ENCODE data around the gene DEDD2.

The DEDD2 gene

DNA sequence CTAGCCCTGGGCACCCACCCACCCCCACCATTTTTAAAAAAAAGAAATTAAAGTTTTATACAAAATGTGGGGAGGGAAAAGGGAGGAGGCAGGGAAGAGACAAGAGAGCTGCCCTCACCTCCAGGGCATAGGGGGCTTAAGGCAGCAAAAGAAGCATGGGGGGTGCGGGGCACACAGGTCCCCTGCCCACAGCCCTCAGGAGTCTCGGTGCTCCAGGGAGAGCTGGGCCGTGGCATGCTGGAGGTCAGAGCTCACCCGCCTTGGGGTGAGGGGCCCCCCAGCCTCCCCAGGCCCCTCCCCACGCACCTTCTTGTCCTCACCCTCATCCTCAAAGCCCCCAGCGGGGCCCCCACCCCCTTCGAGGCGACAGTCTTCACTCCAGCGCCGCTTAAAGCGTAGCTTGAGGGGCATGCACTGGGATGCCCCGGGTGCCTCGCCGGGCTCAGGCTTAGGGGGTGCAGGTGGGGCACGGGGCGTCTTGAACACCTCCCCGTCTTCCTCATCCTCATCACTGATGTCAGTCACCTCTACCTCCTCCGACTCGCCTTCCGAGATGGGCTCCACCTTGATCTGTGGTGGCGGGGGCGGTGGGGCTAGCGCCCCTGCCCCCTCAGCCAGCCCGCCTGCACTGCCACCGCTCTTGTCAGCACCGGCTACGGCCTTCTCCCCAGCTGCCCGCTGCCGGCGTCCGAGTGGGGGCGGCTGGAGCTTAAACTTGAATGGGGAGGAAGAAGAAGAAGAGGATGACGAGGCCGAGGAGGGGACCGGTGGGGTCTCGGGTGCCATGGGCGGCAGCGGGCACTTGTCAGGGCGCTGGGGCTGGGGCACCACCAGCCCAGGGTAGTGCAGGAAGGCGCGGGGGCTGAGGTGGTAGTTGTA is 31.0 kb upstream of the DEDD2 start:
- no peak for DNase-seq (ENCODE audit: low read depth in 2 of 2)

DNA sequence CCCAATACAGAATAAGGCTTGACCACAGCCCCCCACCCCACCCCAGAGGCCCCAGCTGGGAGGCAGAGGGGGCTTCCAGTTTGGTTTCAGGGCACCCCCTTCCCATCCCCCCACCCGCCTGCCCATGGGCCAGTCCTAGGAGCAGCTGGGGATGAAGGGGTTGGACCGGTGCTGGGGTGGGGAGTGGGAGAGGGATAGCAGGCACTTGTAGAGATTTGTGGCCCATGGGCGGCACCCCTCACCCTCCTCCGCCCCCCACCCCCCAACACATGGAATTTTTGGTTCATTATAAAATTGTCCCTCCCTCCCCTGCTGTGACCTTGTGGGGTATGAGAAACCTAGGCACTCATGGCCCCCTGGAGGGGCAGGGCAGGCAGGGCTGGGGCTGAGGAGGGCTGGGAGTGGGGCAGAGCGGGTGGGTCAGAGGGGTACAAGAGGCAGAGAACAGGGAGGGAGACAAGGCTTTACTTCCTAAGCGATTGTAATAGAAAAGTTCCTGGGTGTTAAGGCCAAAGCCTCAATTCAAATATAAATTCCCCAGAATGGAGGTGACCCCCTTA is 30.2 kb upstream of the DEDD2 start:
- no peak for DNase-seq (ENCODE audit: low read depth in 2 of 2)

DNA sequence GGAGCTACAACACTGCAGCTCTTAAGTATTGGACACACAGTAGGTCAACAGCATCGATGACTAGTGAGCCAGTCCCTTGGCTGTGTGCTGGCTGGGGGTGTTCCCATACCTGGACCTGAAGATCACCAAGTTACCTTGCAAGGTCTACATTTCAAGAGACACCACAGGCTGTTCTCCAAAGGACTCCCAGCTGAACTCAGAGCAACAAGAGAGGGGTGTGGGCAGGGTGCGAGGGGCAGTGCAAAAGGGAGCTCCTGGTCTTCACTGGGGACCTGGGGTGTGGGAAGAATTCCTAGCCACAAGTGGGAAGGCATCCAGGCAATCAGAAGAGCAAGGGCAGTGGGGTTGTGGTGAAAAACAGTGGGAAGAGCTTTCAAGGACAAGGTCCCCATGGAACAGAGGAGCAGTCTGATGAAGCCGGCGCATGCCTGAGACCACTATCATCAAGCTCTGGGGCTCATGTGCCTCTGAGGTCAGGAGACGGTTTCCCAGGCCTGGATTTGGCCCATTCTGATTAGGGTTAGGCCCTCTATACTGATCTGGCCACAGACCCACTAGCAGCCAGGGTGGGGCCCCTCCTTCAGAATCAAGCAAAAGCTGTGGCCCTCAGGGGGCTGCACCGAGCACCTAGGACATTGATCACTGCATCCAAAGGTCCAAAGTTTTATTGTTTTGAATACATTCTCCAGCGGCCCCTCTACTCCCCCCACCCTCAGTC is 29.6 kb upstream of the DEDD2 start:
- no peak for DNase-seq (ENCODE audit: low read depth in 2 of 2)

DNA sequence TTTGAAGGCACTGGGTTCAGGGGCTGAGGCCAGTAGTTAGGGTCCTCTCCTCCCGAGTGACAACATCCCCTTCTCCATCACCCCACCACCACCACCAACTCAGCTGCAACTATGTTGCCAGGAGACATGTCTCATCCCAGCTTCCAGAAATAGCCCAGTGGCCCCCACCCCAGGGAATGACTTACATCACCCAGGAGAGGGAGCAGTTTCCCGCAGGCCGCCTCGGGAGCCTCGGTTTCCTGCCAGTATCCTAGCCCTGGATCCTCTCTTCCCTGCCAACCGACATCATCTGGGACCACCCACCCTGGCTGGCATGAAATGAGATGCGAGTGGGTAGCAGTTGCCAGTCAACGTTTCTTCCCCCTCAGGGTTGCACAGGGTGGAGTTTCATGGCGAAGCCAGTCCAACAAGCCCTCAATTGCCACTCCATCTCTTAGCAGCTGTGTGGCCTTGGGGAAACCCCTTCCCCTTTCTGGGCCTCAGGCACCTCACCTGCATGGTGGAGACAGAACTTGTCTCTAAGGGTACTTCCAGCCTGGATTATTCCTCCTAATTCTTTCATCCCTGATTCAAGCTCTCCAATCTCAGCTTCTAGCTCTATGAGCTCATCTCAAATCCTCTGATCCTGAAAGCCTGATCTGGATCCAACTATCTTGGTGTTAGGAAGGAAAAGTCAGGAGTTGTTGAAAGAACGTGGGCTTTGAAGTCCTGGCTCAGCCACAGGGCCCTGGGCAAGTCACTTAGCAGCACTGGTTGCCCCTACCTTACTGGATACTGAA is 28.9 kb upstream of the DEDD2 start:
- no peak for DNase-seq (ENCODE audit: low read depth in 2 of 2)

DNA sequence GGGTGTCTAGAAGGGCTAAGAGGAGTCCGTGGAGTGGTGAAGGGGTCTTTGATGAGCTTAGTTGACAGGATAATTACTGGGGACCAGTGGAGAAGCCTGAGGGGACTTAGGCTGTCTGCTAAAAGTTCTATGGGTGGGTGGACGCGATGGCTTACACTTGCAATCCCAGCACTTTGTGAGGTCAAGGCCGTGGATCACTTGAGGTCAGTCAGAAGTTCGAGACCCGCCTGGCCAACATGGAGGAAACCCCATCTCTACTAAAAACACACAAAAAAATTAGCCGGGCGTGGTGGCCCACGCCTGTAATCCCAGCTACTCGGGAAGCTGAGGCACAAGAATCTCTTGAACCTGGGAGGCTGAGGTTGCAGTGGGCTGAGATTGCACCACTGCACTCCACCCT is 27.8 kb upstream of the DEDD2 start:
- DNase-seq (ENCODE audit: low read depth in 2 of 2): no peak

DNA sequence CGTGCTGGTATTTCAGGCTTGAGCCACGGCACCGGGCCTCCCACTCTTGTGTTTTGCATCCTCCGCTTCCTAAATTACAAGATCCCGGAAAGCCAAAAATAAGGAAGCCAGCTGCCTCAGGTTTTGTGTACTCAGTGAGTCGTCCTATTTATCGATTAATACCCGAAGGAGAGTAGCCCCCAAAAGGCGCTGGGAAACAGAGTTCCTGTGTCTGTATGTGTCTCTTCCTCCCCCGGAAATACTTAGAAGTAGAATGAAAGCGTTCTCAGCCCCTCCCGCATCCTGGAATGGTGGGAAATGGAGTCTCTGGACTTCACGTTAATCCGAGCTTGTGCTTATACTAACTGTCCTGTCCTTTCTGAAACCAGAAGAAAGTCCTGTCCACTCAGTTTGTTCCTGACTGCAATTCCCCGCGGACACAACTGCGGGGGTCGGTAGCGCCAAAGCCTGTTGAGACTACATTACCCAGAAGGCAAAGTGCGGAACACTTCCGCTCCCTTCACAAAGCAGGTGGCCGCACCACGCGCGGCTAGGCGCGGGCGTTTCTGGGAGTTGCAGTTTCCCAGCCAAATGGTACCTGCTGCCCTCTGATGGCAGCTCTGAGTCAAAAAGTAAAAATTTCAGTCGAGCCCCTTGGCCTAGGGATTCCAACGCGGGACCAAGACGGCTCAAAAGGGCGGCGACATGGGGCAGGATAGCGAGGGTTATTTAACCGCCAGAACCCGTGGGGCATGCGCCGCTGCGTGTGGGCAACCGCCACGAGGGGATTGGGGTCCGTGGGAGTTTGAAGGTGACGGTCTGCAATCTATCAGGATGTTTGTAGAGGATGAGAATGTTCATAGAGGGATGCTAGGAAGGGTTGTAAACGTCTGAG is 27.1 kb upstream of the DEDD2 start:
- peak; percentile 69 to 77 for DNase-seq (ENCODE audit: low read depth in 2 of 2)

DNA sequence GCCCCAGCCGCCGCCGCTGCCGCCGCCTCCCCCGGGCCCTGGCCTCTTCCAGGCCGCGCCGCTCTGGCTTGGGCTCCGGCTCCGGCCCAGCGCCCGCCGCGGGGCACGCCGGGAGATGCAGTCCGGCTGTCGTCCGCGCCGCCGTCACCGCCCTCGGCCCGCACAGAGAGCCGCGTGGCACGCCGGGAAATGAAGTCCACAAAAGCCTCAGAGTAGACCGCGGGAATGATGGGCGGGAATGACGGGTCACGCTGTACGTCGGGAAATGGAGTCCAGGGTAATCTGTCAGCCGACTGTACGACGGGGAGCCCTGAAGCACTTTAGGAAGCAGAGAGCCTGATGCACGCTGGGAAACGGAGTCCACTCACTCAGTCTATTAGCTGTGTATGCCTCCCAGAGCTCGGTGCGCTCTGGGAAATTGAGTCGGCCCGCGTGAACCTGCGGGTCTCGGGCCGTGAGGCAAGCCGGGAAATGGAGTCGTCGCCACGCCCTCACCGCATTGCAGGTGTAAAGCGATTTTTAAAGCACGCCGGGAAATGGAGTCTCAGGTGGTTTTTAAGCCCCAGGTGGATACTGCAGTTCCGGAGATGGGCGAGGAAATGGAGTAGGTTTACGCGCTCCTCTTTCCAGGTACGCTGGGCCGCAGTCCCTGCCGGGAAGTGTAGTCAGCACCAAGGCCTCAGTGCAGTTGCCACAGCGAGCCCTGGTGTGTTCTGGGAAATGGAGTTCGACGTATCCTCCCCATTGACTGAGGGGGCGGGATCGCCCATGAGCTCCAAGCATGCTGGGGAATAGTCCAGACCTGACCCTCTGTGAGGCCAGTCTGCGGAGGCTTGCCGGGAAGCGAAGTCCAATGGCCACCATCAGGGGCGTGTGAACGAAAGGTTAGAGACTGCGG is 25.3 kb upstream of the DEDD2 start, which contains the start of gene GSK3A:
TSS of gene GSK3A (minus strand) at position 91 of the 898 bp plus-strand sequence. CDS start 137 bp downstream, outside the sequence.
- peak; percentile 84 to 89 for DNase-seq (ENCODE audit: low read depth in 2 of 2)

DNA sequence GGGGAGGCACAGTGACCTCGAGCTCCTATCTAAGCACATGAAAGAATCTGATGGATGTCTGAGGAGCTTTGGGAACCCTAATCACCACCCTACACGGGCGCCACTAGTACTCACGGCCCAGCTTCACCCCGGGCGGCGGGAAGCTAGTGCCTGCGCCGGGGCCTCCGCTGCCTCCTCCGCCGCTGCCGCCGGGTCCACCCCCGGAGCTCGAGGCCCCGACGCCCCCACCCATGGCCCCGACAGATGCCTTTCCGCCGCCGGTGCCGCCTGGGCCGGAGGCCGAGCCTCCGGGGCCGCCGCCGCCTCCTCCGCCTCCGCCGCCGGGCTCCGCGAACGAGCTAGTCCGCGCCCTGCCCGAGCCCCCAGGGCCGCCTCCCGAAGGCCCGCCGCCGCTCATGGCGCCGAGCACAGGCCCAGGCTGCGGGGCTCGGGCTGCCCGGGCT is 24.6 kb upstream of the DEDD2 start:
- DNase-seq (ENCODE audit: low read depth in 2 of 2): no peak

DNA sequence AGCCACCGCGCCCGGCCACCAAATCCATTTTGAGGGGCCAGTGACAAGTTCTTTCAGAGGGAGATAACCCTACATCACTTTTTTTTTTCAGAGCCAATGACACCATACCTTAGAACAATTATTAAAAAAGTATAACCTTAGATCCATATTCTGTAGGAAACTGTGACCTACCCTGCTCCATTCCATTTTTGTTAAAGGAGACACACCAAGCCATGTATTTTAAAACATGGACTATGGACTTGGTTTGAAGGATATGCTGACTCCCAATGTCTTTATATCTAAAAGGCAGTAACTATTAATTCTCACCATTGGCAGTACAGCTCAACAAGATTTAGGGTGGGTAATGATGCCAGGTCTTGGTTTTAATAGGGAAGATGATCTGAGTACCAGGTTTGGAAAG is 23.8 kb upstream of the DEDD2 start:
- no peak for DNase-seq (ENCODE audit: low read depth in 2 of 2)

DNA sequence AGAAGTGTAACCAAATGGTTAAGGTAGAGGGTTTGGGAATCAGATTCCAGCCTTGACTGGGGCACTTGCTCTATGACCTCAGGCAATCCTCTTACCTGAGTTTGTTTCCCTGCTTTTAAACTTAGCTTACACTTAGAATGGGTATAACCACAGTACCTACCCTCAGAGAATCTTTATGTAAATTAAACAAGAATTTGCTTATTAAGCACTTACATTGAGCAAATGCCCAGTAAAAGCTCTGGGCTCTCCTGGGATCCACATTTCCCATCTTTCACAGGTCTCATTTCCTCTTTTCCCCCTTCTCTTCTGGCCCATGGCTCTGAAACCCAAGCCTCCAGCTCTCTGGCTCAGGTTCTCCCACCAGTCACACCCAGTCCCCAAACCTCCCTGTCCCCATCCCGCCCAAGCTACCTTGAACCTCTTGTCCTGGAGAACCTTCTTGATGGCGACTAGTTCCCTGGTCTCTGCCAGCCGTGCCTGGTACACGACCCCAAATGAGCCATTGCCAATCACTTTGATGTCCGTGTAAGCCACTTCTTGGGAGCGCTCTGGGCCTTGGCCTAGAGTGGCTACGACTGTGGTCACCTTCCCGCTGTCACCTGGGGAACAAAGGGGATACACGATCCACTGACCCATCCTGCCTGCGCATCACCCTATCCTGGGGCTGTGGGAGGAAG is 22.2 kb upstream of the DEDD2 start:
- DNase-seq (ENCODE audit: low read depth in 2 of 2): no peak

DNA sequence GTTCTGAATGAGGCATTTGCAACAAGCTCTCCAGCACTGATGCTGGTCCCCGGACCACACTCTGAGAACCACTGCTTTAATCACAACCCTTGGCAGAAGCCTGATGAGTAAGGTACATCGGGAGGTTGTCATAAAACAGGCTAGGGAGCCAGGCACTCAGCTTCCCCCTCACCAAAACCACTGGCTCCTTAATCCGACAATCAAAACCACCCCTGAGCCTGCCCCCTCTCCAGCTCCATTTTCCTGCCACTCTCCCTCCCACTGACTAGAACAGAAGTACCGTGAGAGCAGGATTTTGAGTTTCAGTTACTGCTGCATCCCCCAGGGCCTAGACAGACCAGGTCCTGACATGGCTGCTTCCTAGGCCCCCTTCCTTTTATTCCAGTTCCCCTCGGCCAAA is 17.7 kb upstream of the DEDD2 start:
- DNase-seq (ENCODE audit: low read depth in 2 of 2): no peak

DNA sequence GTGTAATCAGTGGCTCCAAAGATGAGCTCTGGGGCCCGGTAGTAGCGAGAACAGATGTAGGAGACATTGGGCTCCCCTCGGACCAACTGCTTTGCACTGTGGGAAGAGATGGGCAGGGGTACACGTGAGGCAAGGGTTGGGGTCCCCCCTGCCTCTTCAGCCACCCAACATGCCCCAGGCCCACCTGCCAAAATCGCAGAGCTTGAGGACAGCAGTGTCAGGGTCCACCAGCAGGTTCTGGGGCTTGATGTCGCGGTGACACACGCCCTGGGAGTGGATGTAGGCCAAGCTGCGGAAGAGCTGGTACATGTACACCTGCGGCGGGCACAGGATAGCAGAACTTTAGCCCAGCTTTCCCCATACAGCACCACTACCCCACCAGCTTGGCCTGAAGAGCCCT is 16.9 kb upstream of the DEDD2 start:
- no peak for DNase-seq (ENCODE audit: low read depth in 2 of 2)

DNA sequence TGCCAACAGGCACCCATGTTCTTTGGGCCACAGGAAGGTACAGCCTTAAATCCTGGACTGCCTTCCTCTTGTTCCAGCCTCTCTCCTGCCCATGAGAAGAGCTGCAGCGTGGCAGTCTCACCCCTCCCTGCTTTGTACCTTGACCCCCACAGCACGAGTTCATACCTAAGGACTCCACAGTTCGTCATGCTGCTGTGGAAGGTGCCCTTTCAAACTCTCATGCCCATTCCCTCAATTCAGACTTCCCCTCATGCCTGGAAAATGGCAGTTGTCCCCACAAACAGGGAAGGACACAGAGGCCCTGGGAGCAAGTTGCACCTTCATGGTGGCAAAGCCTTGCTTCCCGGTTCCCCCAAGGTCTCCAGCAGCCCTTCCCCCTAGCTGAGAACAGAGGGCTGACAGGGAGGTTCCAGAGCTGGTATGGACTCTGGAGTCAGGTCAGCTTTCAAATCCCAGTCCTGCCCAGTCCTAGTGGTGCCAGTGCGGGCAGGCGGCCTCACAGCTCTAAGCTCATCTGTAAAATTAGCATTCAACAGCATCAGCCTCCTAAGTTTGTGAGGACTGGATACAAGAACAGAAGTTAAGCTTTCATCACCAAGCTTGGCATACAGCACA is 16.3 kb upstream of the DEDD2 start:
- DNase-seq (ENCODE audit: low read depth in 2 of 2): no peak

DNA sequence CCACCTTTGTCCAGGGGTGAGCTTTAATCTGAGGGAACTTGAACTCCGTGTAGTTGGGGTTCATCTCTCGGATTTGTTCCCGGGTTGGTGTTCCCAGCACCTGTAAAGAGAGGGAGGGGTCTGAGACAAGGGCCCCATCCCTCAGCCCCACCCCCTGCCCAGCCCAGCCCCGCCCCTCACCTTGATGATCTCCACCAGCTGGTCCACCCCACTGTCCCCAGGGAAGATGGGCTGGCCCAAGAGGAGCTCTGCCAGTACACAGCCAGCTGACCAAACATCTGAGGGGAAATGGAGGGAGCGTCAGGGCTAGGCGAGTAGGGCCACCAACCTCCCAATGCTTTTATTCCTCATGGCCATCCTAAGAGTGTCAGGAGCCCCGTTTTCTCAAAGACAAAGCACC is 15.6 kb upstream of the DEDD2 start:
- no peak for DNase-seq (ENCODE audit: low read depth in 2 of 2)

DNA sequence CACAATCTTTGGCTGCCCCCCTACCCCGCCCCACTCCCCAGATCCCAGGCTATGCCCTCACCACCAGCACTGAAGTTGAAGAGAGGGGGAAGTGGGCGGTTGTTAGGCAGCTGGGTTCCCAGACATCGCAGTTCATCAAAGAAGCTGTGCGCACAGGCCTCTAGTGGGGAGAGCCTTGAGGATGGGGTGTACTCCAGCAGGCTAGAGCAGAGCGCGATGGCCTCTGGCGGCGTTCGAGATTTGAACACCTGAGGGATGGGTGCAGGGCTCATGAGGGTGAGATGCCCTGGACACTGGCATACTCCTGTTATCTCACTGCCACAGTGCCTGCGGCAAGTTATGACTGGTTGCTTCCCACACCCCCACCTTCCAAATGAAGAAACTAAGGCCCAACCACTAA is 15.0 kb upstream of the DEDD2 start:
- no peak for DNase-seq (ENCODE audit: low read depth in 2 of 2)

DNA sequence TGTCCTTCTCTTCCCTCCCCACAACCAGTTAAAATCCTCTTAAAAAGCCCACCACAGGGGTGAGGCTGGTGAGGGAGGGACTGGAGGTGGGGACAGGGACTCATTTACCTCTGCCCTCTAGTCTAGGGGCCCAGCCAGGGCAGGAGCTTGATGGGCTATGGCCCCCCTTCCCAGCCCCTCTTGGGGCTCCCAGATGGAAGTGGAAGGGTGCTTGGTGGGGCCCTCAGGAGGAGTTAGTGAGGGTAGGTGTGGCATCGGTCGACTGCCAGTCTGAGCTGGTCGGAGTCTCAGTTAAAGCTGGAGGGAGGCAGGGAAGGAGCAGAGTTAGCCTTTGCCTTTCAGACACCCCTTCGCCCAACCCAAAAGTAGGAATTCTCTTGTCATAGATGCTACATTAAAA is 13.1 kb upstream of the DEDD2 start:
- no peak for DNase-seq (ENCODE audit: low read depth in 2 of 2)

DNA sequence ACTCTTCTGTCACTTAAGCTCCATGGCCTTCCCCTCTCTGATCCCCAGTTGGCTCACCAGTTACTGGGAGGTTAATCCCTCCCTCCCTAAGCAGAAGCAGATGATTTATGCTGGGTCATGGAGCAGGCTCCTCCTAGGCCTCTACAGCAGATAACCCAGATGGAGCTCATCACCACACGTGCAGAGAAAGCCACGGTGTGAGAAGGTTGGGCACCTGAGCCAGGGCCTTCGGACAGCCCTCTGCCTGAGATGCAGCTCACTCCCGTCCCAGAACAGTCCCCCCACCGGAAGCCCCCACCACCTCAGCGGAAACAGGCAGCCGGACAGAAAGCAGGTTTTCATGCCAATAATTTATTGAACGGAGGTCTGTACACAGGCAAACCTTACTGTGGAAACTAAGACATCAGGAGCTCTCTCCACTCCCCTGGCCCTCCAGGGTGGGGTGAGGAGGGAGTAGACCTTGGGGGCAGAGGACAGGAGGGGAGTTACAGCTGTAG is 12.4 kb upstream of the DEDD2 start:
- DNase-seq (ENCODE audit: low read depth in 2 of 2): no peak

DNA sequence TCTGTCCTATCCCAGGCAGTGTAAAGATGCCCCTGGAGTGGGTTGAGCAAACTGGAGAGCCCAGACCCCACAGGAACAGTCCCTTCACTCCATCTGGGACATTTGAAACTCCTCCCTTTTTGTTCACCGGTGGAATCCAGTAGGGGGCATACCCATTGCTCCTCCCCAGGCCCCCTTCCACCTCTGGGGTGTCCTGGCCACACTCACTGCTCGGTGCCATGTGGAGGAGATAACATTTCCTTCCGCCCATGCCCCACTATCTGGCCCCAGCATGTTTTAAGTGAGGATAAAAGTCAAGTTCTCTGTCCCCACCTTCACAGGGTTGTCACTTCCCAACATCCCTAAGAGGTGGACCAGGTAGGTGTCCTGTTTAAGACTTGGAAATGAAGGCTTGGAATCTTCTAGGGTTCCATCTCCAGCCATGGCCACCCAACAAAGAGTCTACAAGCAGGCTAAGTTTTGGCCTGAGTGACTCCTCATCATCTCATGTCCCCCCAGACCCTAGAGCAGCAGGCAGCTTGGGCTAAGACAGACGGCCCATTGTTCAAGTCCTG is 11.9 kb upstream of the DEDD2 start:
- no peak for DNase-seq (ENCODE audit: low read depth in 2 of 2)
